Psoas muscle (tissue), 8 donors: ENCODE results near the gene AQP4. TPM values are rescaled to one million over a fixed set of nuclear protein-coding genes. Genes with fewer than 3 reads are reported as not detected.
A peak's percentile ranks its signal among the peaks of the same experiment; 100 is the strongest.

ENCODE experiments used
- ATAC-seq, 4 donors: fragments of 200-7000 bp; cut with Tn5 transposase; one replicate each; pipeline ENCODE4 v1.9.1; 2020; ENCODE audit warnings: moderate library complexity in 3 of 4, mild to moderate bottlenecking in 2 of 4
- DNase-seq, 2 donors: peaks; one replicate each; pipeline ENCODE4 v3.0.0-alpha.2; 2020
- H3K27ac ChIP-seq: fragments of 200-600 bp; one replicate; pipeline ENCODE4 v1.8.0; 2022
- H3K27me3 ChIP-seq, 3 donors: fragments of 200-600 bp in 1 of 3; one replicate each; pipeline versions ENCODE4 v1.6.1 to v1.8.0; 2013 to 2022; ENCODE audit warnings: low read length in 2 of 3, mild to moderate bottlenecking in 2 of 3, moderate library complexity in 1 of 3; ENCODE audit not compliant: insufficient read depth in 3 of 3
- H3K36me3 ChIP-seq, 2 donors: fragments of 200-600 bp in 1 of 2; one replicate each; pipeline versions ENCODE4 v1.6.1 to v1.8.0; 2013 to 2022; ENCODE audit warnings: low read depth in 1 of 2, mild to moderate bottlenecking in 1 of 2, moderate library complexity in 1 of 2; ENCODE audit not compliant: insufficient read depth in 1 of 2
- H3K4me1 ChIP-seq: fragments of 200-600 bp; one replicate; pipeline ENCODE4 v1.8.0; 2022
- H3K4me3 ChIP-seq: fragments of 200-600 bp; one replicate; pipeline ENCODE4 v1.8.0; 2022; ENCODE audit warnings: mild to moderate bottlenecking
- H3K9me3 ChIP-seq: fragments of 200-600 bp; one replicate; pipeline ENCODE4 v1.8.0; 2022
- CTCF ChIP-seq: fragments of 200-600 bp; IDR thresholded peaks from one replicate; pipeline ENCODE4 v1.8.0; 2022; ENCODE audit warnings: antibody characterized with exemption
- WGBS, 3 donors: extraction: QIAGEN DNeasy Blood & Tissue Kit; methylation state at CpG; one replicate each; pipeline versions ENCODE4 v1.1.6 to v1.1.7; 2013; 5-methylcytosine and 5-hydroxymethylcytosine counted together
- intact Hi-C, 2 donors: fragments of 100-400 bp; cut with DNase I; formaldehyde crosslinking; loops; one replicate each; pipeline versions ENCODE4 v1.11.0 to v1.14.2; 2022
- polyA plus RNA-seq, 3 donors: library from polyadenylated mRNA; stranded (reverse); fragments of 200-250 nt; gene quantifications; one replicate each; pipeline ENCODE4 v1.2.3, GENCODE V29; 2013
- total RNA-seq, 4 donors: library from RNA; stranded (reverse); fragmentation: NEBNext Ultra II Directional in 2 of 4; extraction: Animal tissue kit (Norgen Biotek cat#: 25700) in 2 of 4; gene quantifications; one replicate each; pipeline versions ENCODE4 v1.2.1 to v1.2.4, GENCODE V29; 2021 to 2023
- donor health status: healthy with polysubstance abuse.
- donor health status: DM: no; HTN: no; CAD: no; lungs with moderate emphysema.
- donor health status: Bipolar disorder and iron deficiency.
- donor health status: healthy.
- donor health status: DM: yes; HTN: yes; CAD: no.
- donor health status: DM: no; HTN: no; CAD: no.
- donor health status: DM: no; HTN: no; CAD: no.
- donor health status: DM: yes; HTN: yes; CAD: no.

Gene AQP4
- total and polyA plus RNA-seq, 7 donors, result 5.3 to 27.1 (median 10.4) TPM

DNA sequence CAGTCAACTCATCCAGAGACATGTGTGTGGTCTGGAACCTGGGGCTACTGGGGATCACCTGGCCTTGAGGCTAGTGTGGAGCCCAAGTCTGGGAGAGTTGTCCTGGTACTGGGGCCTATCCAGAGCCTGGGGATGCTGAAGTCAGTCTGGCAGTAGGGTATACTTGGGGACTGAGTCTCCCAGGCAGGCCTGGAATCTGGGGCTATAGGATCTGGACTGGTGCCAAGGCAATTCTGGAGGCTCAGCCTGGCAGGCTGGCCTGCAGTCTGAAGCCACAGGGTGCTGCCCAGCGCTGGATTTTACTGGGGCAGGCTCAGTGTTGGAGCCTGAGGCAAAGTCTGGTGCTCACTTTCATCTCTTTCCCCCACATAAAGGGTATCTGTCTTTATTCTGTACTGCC is 46.5 kb downstream of the AQP4 start:
- no peak overlapping the region for H3K27ac ChIP-seq
- H3K4me1 ChIP-seq, result no peaks in the 10 kb centered on the region
- intact Hi-C loops, result no loop called here
- peaks cover 20% of the 10 kb centered on the region for H3K9me3 ChIP-seq
- no peak for TF ChIP-seq CTCF
- DNase-seq (no peak), ATAC-seq (no peak)
- WGBS, 3 donors, result 79 to 100% (median 82%) methylated on average over 1 of the region's 1 CpG
- no peak overlapping the region for H3K4me3 ChIP-seq
- H3K36me3 ChIP-seq, result no peaks in the 10 kb centered on the region
- H3K27me3 ChIP-seq, result no peaks in the 10 kb centered on the region

DNA sequence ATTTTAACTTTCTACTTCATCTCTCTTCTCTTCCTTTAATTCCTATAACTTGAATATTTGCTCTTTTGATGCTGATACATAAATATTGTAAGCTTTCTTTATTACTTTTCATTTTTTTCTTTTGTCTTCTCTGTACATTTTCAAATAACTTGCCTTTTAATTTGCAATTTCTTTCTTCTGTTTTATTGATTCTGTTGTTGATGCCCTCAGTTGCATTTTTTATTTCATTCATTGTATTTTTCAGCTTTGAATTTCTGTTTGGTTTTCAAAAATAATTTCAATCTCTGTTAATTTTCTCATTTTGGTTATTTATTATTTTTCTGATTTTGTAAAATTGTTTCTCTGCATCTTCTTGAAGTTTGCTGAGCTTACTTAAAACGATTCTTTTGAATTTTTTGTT is 47.0 kb downstream of the AQP4 start:
- peaks cover 20% of the 10 kb centered on the region for H3K9me3 ChIP-seq
- H3K4me3 ChIP-seq, result no peak overlapping the region
- no peak for DNase-seq
- no peak for ATAC-seq
- no peak for TF ChIP-seq CTCF
- H3K27ac ChIP-seq, result no peak overlapping the region
- no peaks in the 10 kb centered on the region for H3K4me1 ChIP-seq
- intact Hi-C loops, result no loop called here
- no peaks in the 10 kb centered on the region for H3K27me3 ChIP-seq
- WGBS, 3 donors, result 84 to 86% (median 86%) methylated on average over 1 of the region's 1 CpG
- H3K36me3 ChIP-seq, result no peaks in the 10 kb centered on the region

- Histone ChIP-seq H3K9me3 (peaks cover 12% of the 10 kb centered on the region), H3K36me3 (no peaks in the 10 kb centered on the region), H3K27ac (no peak overlapping the region), H3K4me3 (no peak overlapping the region), H3K4me1 (no peaks in the 10 kb centered on the region), H3K27me3 (no peaks in the 10 kb centered on the region)
- peak; percentile 73 for TF ChIP-seq CTCF
- DNase-seq (no peak), ATAC-seq (peak in 3 of 4 donors; percentile 66 to 88 (median 73))
- WGBS, 3 donors, result 28 to 54% (median 31%) methylated on average over 1 of the region's 1 CpG
- intact Hi-C loops, result loop anchor here (1.0 to 5.0 kb wide), 3 partner anchors 149 to 194 kb away; no protein-coding TSS in a partner anchor
Measured at GRCh38 chr18:26813043-26813442, 52.5 kb downstream of the AQP4 start.

DNA sequence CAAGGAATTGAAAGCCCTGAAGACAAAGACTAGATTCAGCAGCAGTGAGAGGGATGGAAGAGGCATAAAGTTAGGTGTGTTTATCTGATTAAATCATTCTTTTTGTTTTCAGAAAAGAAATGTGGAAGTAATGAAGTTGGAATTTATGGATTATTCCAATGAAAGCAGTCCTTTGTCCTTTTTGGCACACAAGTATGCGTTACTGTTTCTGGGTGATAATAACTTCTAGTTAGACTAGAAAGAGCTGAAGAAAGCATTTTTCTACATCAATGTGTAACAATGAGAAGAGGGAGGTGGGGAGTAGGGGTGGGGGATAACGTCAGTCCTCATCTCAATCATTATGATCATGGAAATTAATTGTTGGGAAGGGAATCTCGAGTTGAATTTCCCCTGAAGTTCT is 53.0 kb downstream of the AQP4 start:
- no peak for TF ChIP-seq CTCF
- WGBS, 3 donors, result 73 to 74% (median 73%) methylated on average over 3 of the region's 3 CpGs
- H3K27me3 ChIP-seq, result no peaks in the 10 kb centered on the region
- DNase-seq (no peak), ATAC-seq (no peak)
- no peaks in the 10 kb centered on the region for H3K36me3 ChIP-seq
- H3K9me3 ChIP-seq, result peaks cover 7% of the 10 kb centered on the region
- no peak overlapping the region for H3K27ac ChIP-seq
- intact Hi-C loops, result loop anchor here in 1 of 2 donors (2.0 to 5.0 kb wide), 2 partner anchors 150 to 194 kb away; no protein-coding TSS in a partner anchor
- H3K4me1 ChIP-seq, result no peaks in the 10 kb centered on the region
- H3K4me3 ChIP-seq, result no peak overlapping the region

DNA sequence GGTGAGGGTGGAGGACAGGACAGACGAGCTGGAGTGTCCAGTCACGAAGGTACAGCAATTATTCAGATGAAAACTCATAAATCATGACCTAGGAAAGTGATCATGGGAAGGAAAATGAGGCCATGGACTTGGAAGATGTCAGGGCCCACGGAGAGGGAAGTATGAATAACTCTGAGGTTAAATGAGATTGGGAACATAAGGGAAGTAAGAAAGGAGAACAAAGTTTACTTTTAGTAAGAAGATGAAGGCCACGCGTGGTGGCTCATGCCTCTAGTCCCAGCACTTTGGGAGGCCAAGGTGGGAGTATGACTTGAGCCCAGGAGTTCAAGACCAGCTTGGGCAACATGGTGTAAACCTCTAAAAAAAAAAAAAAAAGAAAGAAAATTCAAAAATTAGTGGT is 56.2 kb downstream of the AQP4 start:
- intact Hi-C loops, result no loop called here

More for the DNA sequence above, 56.2 kb downstream of the AQP4 start:
- ATAC-seq (no peak), DNase-seq (no peak)
- Histone ChIP-seq H3K36me3 (no peaks in the 10 kb centered on the region), H3K4me3 (no peak overlapping the region), H3K27ac (no peak overlapping the region), H3K9me3 (no peaks in the 10 kb centered on the region), H3K4me1 (no peaks in the 10 kb centered on the region), H3K27me3 (no peaks in the 10 kb centered on the region)
- TF ChIP-seq CTCF, result no peak
- WGBS, 3 donors, result 83 to 94% (median 86%) methylated on average over 5 of the region's 5 CpGs
